Right cardiac atrium (tissue), 5 donors: ENCODE data around the gene POLR3B. TPM values are rescaled to one million over a fixed set of nuclear protein-coding genes. Genes with fewer than 3 reads are reported as not detected.
"Not testable (repeated sequence)": the region's sequence is repeated elsewhere in the genome, so short reads cannot be mapped to it uniquely, and the experiment has no call there.

Source experiments
- ATAC-seq, 2 donors: fragments of 200-7000 bp; cut with Tn5 transposase; one replicate each; pipeline versions ENCODE4 v1.8.0 to v1.9.1; 2020; ENCODE audit warnings: moderate library complexity in 2 of 2, mild to moderate bottlenecking in 1 of 2
- DNase-seq, 3 donors: peaks; one replicate each; pipeline ENCODE4 v3.0.0-alpha.2; 2020
- H3K27ac ChIP-seq: one replicate; pipeline ENCODE4 v1.5.1; 2013; ENCODE audit warnings: mild to moderate bottlenecking, low read length, control low read depth, moderate library complexity
- H3K27me3 ChIP-seq: one replicate; pipeline ENCODE4 v1.6.1; 2013; ENCODE audit not compliant: control insufficient read depth, insufficient read depth
- H3K4me1 ChIP-seq: one replicate; pipeline ENCODE4 v1.6.1; 2013; ENCODE audit warnings: low read length; ENCODE audit not compliant: control insufficient read depth, insufficient read depth
- H3K4me3 ChIP-seq: one replicate; pipeline ENCODE4 v1.5.1; 2013; ENCODE audit warnings: low read length, control low read depth
- H3K9me3 ChIP-seq: one replicate; pipeline ENCODE4 v1.6.1; 2013; ENCODE audit warnings: low read length; ENCODE audit not compliant: control insufficient read depth
- WGBS: extraction: QIAGEN DNeasy Blood & Tissue Kit; methylation state at CpG from one replicate; pipeline ENCODE4 v1.1.7; 2013; 5-methylcytosine and 5-hydroxymethylcytosine counted together
- intact Hi-C, 4 donors: fragments of 100-400 bp; cut with DNase I; formaldehyde crosslinking; loops; one replicate each; pipeline versions ENCODE4 v1.11.0 to v1.14.0; 2022 to 2023
- polyA plus RNA-seq: library from polyadenylated mRNA; stranded (reverse); fragments of 200-250 nt; gene quantifications from one replicate; pipeline ENCODE4 v1.2.3, GENCODE V29; 2013
- total RNA-seq, 4 donors: library from RNA; stranded (reverse); fragmentation: NEBNext Ultra II Directional; extraction: Animal tissue kit (Norgen Biotek cat#: 25700); gene quantifications; one replicate each; pipeline ENCODE4 v1.2.1, GENCODE V29; 2021
- donor health status: healthy with polysubstance abuse.
- donor health status: DM: no; HTN: yes; CAD: no.
- donor health status: DM: no; HTN: no; CAD: no.
- donor health status: DM: no; HTN: yes; CAD: no; lungs with severe emphysema.
- donor health status: DM: yes; HTN: yes; CAD: no.

Gene POLR3B
- total and polyA plus RNA-seq, 5 donors, result 3.4 to 8.6 (median 7.9) TPM

DNA sequence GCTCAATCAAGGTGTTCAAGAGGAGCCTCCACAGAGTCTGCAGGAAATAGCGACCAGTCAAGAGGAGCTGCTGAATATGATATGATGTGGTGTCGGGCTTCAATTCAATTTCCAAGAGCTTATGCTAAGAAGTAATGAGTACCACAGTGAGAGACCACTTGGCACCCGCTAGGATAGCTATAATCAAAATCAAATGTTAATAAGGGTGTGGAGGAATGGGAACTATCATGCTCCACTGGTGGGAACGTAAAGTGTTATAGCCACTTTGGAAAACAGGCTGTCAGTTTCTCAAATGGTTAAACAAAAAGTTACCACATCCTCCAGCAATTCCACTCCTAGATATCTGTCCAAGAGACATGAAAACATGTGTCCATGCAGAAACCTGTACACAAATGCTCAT, 6.7 kb downstream of the POLR3B start:
- 96% methylated on average over 4 of the region's 4 CpGs for WGBS
- intact Hi-C loops, result no loop called here
- Histone ChIP-seq H3K4me1 (peaks cover 2% of the 10 kb centered on the region), H3K27me3 (no peaks in the 10 kb centered on the region), H3K9me3 (no peaks in the 10 kb centered on the region), H3K4me3 (no peak overlapping the region), H3K27ac (no peak overlapping the region)
- DNase-seq (no peak), ATAC-seq (no peak)

DNA sequence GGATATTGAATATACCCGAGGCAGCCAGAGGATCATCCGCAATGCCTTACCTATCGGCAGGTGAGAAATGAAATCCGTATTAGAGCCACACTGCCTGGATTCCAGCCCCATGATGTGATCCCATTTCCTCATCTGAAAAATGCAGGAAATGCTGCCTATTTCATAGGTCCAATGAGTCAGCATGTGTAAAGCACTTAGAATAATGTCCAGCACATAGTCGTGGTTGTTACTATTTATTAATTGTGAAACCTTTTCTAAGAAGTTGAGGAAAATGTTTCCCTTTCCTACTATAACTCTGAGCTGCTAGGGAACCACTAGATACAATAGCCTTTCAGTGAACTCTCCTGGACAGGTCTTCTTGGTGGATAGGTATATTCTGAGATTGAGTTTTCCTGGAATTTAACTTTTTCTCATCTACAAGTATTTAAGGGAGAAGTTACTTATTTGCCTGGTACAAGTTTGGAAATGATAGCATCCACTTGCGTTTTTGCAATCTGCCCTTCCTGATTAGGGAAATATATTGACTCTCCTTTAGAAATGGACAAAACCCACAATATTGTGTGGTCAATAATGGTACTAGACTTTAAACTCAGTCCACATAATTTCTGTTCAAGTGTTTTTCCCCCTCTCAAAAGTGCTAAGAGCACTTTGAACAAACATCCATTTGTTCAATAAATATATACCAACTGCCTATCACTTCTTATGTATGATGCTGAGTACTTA, 12.2 kb downstream of the POLR3B start:
- whole genome bisulfite sequencing, result 83% methylated on average over 6 of the region's 6 CpGs
- intact Hi-C loops, result no loop called here
- no peak overlapping the region for H3K4me3 ChIP-seq
- DNase-seq (no peak), ATAC-seq (no peak)
- no peak overlapping the region for H3K27ac ChIP-seq
- no peaks in the 10 kb centered on the region for H3K9me3 ChIP-seq
- no peaks in the 10 kb centered on the region for H3K27me3 ChIP-seq
- H3K4me1 ChIP-seq, result no peaks in the 10 kb centered on the region

DNA sequence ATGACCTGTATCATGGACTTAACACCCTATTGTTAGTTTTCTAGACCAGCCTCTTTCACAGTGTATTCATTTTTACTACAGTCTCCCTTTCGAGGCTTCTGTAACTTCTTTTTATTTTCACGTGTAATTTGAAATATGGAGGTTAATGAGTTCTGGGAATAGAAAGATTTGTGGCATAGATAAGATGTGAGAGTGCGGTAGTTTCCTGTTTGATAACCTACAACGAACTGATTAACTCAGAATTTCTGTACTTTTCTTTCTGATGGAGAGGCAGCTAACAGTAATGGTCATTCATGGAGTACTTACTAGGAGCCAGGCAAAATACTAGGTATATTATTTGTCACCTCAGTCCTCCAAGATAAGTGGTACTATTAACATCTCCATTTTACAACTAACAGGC, 21.2 kb downstream of the POLR3B start:
- DNase-seq (no peak), ATAC-seq (no peak)
- intact Hi-C loops, result no loop called here
- Histone ChIP-seq H3K9me3 (no peaks in the 10 kb centered on the region), H3K27ac (no peak overlapping the region), H3K4me1 (no peaks in the 10 kb centered on the region), H3K27me3 (no peaks in the 10 kb centered on the region), H3K4me3 (no peak overlapping the region)
- WGBS, result 71% methylated on average over 4 of the region's 4 CpGs

DNA sequence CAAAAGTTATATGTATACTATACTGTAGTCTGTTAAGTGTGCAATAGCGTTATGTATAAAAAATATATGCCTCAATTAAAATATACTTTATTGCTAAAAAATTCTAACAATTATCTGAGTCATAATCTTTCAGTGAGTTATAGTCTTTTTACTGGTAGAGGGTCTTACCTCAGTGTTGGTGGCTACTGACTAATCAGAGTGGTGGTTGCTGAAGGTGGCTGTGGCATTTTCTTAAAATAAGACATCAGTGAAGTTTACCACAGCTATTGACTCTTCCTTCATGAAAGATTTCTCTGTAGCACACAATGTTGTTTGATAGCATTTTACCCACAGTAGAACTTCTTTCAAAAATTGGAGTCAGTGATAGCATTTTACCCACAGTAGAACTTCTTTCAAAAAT, 23.4 kb downstream of the POLR3B start:
- intact Hi-C loops, result loop anchor here in 2 of 4 donors (10.0 kb wide), 1 partner anchor 464 kb away; no protein-coding TSS in a partner anchor
- Histone ChIP-seq H3K9me3 (no peaks in the 10 kb centered on the region), H3K27me3 (no peaks in the 10 kb centered on the region), H3K27ac (no peak overlapping the region), H3K4me3 (no peak overlapping the region), H3K4me1 (no peaks in the 10 kb centered on the region)
- WGBS, result 100% methylated on average over 1 of the region's 1 CpG
- DNase-seq (no peak), ATAC-seq (no peak)

DNA sequence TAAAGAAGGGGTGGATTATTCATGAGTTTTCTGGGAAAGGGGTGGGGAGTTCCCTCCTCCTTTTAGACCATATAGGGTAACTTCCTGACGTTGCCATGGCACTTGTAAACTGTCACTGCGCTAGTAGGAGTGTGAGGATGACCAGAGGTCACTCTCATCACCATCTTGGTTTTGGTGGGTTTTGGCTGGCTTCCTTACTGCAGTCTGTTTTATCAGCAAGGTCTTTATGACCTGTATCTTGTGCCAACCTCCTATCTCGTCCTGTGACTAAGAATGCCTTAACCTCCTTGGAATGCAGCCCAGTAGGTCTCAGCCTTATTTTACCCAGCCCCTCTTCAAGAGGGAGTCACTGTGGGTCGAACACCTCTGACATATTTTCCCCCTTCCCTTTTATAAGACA, 24.3 kb downstream of the POLR3B start:
- not testable (repeated sequence) for H3K27ac ChIP-seq, H3K9me3 ChIP-seq, H3K4me3 ChIP-seq, ATAC-seq, H3K4me1 ChIP-seq, DNase-seq, H3K27me3 ChIP-seq
- 77% methylated on average over 4 of the region's 4 CpGs for WGBS
- intact Hi-C loops, result loop anchor here in 2 of 4 donors (10.0 kb wide), 1 partner anchor 463 kb away; no protein-coding TSS in a partner anchor

DNA sequence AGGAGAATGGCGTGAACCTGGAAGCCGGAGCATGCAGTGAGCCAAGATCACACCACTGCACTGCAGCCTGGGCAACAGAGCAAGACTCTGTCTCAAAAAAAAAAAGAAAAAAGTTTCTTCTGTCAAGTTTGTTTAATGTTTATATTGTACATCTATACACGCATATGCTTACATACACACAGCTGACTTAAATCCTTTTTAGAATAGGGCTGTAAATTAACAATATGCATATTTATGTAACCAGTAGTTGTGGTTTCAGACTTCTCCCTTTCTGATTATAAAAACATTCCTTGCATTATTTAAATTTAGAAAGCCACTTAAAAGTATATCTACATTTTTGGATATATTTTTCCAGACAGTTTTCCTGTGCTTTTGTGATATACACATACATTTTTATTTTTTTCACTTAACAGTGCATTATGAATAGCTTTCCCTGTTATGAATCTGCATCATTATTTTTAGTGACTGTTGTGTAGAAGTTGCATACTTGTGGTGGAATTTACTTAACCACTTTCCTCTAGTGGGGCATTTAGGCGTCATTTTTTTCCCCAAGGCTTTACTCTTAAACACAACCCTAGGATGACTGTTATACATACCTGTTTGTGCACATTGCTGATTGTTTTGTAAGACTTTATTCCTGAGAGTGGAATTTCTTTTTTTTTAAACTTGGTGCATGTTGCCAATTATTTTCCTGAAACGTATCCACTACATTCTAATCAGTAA, 29.4 kb downstream of the POLR3B start:
- Histone ChIP-seq H3K27ac (no peak overlapping the region), H3K9me3 (no peaks in the 10 kb centered on the region), H3K4me3 (no peak overlapping the region), H3K27me3 (no peaks in the 10 kb centered on the region), H3K4me1 (no peaks in the 10 kb centered on the region)
- DNase-seq (no peak), ATAC-seq (no peak)
- intact Hi-C loops, result loop anchor here (2.0 to 10.0 kb wide), 4 partner anchors 455 to 535 kb away; no protein-coding TSS in a partner anchor
- 84% methylated on average over 5 of the region's 5 CpGs for WGBS

DNA sequence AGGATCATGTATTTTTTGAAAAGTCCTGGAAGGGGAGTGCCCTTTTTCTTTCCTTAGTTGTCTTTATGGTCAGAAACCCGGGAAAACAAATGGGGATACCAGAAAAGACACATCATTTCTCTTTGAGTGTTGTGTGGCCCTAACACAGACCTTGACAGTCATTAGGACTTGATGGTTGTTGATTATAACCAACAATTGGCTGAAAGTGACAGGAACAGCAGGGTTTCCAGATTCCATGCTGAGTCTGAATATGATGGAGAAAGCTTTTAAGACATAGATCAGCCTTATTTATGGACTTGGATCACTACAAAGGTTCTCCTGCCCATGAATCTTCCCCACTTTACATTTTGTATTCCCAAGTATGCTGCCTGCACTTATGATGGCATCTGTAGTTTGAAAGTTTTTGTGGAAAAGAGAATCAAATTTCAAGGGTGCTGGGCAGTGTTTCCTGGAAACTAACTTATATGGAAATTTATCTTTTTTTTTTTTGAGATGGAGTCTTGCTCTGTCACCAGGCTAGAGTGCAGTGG, 30.4 kb downstream of the POLR3B start:
- WGBS, result 84% methylated on average over 1 of the region's 1 CpG
- H3K27me3 ChIP-seq, result no peaks in the 10 kb centered on the region
- H3K4me1 ChIP-seq, result no peaks in the 10 kb centered on the region
- no peak for ATAC-seq
- DNase-seq, result no peak
- H3K9me3 ChIP-seq, result no peaks in the 10 kb centered on the region
- intact Hi-C loops, result loop anchor here (2.0 to 10.0 kb wide), 4 partner anchors 454 to 534 kb away; no protein-coding TSS in a partner anchor
- no peak overlapping the region for H3K27ac ChIP-seq
- no peak overlapping the region for H3K4me3 ChIP-seq

DNA sequence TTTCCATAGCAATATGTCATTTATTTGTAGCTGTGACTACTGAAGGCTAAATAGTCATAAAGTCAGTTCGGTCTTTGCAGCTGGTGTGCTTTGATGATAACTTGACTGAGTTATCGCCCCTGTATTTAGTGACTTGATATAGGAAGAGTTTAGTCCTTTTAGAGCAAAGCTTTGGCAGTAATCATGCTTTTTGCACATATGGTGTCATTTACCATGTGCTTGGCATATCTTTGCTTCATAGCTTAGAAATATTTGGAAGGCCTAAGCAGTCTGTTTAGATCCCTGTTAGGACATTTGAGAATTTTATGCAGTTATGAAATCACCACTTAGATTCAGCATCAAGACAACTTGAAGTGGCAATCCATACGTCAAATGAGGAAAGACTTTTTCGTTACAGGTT, 31.6 kb downstream of the POLR3B start:
- ATAC-seq (no peak), DNase-seq (no peak)
- Histone ChIP-seq H3K27ac (no peak overlapping the region), H3K27me3 (no peaks in the 10 kb centered on the region), H3K9me3 (no peaks in the 10 kb centered on the region), H3K4me1 (no peaks in the 10 kb centered on the region), H3K4me3 (no peak overlapping the region)
- 58% methylated on average over 4 of the region's 4 CpGs for WGBS
- intact Hi-C loops, result loop anchor here (5.0 to 10.0 kb wide), 3 partner anchors 453 to 533 kb away; no protein-coding TSS in a partner anchor

DNA sequence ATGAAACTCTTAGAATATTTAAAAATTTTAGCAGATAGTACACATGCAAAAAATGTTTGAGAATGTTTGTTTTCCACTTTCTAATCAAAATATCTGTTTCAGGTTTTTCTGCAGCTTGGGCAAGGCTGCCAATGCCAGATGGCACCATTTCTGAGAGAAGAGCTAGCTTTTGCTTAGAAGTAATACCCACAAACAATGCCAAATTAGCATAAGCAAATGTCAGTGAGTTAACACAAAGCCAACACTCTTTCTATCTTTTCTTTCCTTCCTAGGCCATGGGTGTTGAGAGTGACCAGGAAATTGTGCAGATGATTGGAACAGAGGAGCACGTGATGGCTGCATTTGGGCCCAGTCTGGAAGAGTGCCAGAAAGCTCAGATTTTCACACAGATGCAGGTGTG, 35.2 kb downstream of the POLR3B start:
- no peak for ATAC-seq
- WGBS, result 63% methylated on average over 1 of the region's 1 CpG

DNA sequence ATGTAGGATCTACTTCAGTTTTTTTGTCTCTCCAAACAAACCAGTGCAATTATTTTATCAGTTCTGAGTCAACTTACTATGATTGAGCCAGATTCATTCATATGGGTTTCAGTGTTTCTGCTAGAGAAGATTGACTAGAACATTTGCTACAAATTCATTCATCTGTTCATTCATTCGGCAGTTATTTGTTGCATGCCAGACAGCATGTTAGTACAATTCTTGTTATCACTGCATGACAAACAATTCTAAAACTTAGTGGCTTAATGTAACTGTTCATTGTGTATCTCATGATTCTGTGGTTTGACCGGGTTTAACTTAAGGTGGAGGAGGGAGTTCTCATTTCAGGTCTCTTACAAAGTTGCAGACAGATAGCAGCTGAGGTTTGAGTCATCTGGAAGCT, 52.3 kb downstream of the POLR3B start:
- ATAC-seq (no peak), DNase-seq (no peak)
- no peaks in the 10 kb centered on the region for H3K27me3 ChIP-seq
- no peaks in the 10 kb centered on the region for H3K4me1 ChIP-seq
- no peaks in the 10 kb centered on the region for H3K9me3 ChIP-seq
- H3K4me3 ChIP-seq, result no peak overlapping the region
- intact Hi-C loops, result no loop called here
- WGBS, result 85% methylated on average over 2 of the region's 2 CpGs
- H3K27ac ChIP-seq, result no peak overlapping the region

More for the DNA sequence above, 35.2 kb downstream of the POLR3B start:
- Histone ChIP-seq H3K4me1 (no peaks in the 10 kb centered on the region), H3K4me3 (no peak overlapping the region), H3K9me3 (no peaks in the 10 kb centered on the region), H3K27me3 (no peaks in the 10 kb centered on the region), H3K27ac (no peak overlapping the region)
- DNase-seq, result no peak
- intact Hi-C loops, result no loop called here

DNA sequence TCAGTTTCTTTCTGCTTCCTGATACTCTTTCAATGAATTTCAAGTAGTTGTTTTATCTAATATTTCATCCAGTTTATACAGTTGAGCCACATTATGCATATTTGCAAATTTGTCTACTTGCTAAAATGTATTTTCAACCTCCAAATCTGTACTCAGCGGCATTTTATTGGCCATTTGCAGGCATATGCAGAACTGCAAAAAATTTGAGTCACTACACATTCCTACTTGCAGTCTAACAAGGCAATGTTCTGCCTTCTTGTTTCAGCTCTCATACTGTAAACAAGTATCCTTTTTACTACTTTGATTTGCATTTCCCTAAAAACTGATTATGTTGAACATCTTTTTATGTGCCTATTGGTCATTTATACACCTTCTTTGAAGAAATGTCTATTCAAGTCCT, 55.0 kb downstream of the POLR3B start:
- ATAC-seq (no peak), DNase-seq (no peak)
- intact Hi-C loops, result no loop called here
- Histone ChIP-seq H3K9me3 (no peaks in the 10 kb centered on the region), H3K27ac (no peak overlapping the region), H3K27me3 (no peaks in the 10 kb centered on the region), H3K4me1 (peaks cover 2% of the 10 kb centered on the region), H3K4me3 (no peak overlapping the region)
- 100% methylated on average over 1 of the region's 1 CpG for WGBS
